ENCODE data around the gene DNAJC4.
A peak's percentile ranks its signal among the peaks of the same experiment; 100 is the strongest.

The DNAJC4 gene

DNA sequence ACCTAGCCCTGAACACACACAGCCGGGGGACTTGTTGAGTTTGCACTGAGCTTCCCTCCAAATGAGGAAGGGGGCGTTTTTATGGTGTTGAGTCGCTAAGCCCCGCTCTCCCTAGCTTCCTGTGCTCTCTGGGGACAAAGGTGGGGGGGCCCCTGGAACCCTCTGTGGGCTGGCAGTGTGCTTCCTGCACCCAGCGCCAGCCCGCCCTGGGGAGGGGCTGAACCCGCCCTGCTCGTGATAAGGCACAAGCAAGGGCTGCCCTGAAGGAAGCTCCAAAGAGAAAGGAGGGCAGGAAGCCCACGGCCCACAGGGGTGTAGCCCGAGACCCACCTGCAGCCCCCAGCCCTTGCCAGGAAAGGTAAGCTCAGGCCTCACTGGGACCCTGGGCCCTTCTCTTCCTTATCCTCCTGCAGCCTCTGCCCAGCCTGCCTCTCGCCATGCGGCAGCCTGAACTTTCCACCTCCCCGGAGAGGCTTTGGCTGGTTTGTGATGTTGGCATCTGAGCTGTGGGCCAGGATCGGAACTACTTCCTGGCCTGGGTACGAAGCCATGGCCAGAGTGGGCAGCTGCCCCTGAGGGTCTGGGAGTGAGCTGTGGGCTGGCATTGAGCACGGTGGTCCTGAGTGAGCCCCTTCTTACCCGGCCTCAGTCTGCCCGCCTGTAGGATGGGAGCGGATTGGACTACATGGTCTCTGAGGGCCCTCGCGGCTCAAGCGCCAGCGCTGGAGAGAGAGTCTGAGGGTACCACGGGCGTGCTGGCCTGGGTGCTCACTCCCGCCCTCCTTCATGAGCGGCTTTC lies 23.7 kb upstream of the DNAJC4 start, which contains the start of gene FERMT3:
Gene FERMT3, plus strand, starts transcription at position 265 of the 799 bp plus-strand sequence. CDS start 644 bp downstream, outside the sequence.
- Histone ChIP-seq H3K27ac (peak within 1 kb of the TSS; percentile 60), H3K9me3 (ENCODE audit: low read depth, low read length) (no peaks in the 10 kb centered on the region), H3K4me3 (no peak within 1 kb of the TSS), H3K9ac (ENCODE audit: insufficient read length) (no peak within 1 kb of the TSS), H3K36me3 (ENCODE audit: insufficient read depth, low read length) (peaks cover 38% of the 10 kb centered on the region)
- TF ChIP-seq EZH2 (IDR thresholded peaks at IDR 0.05) (no peak), POLR2AphosphoS5 (IDR thresholded peaks at IDR 0.05; ENCODE audit: borderline replicate concordance, low read depth, low read length) (0 out of 2 replicates have a peak, but pooled peaks have one; percentile 10)
- no peak for DNase-seq (ENCODE audit: low read depth, low spot score)

- TF ChIP-seq FOXP2 (optimal IDR thresholded peaks at IDR 0.05; ENCODE audit: control extremely low read depth, extremely low read length, insufficient read depth) (no peak), POLR2AphosphoS5 (IDR thresholded peaks at IDR 0.05; ENCODE audit: borderline replicate concordance, low read depth, low read length) (no peak; the same call in 1 of the 2 replicates)
- H3K4me3 ChIP-seq, result no peak overlapping the region
- H3K27ac ChIP-seq, result peak overlapping the region; percentile 60; the same call in 1 of the 2 replicates
- DNase-seq (ENCODE audit: low read depth, low spot score), result no peak
- no peak overlapping the region for H3K9ac ChIP-seq (ENCODE audit: insufficient read length)
- H3K36me3 ChIP-seq (ENCODE audit: insufficient read depth, low read length), result peaks cover 33% of the 10 kb centered on the region
- H3K9me3 ChIP-seq (ENCODE audit: low read depth, low read length), result no peaks in the 10 kb centered on the region
Measured at GRCh38 chr11:64207256-64208085, 22.9 kb upstream of the DNAJC4 start.

DNA sequence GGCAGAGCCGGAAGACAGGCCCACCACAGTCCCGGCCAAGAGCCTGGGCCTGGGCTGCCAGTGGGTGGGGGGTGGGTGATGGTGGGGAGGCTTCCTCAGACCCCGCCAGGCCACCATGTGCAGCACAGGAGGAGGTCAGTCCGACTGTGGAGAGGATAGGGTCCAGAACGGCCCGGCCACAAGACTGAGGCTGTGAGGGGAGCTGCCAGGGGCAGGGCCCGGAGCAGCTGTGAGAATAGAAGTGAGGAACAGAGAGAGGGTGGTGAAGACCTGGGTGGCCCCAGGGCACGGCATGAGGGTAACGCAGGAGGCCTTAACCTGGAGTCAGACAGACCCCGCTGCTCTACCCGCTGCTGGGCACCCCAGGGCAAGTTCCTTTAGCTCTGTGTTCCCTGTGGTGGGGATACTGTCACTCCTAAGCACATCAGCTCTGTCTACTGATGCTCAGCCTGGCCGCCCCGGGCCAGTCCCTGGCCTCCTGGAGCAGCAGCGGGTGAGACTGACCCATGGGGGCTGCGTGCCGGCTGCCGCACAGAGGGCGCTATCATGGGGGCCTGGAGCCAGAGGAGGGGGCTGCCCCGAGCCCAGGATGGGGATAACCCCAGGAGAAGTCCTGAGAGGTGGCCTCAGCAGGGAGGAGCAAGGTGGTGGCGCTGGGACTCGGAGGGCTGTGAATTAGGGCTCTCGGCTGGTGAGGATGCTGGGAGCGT lies 22.1 kb upstream of the DNAJC4 start:
- Histone ChIP-seq H3K4me3 (no peak overlapping the region), H3K27ac (peak overlapping the region; percentile 10; the same call in 1 of the 2 replicates), H3K9ac (ENCODE audit: insufficient read length) (no peak overlapping the region), H3K36me3 (ENCODE audit: insufficient read depth, low read length) (peaks cover 25% of the 10 kb centered on the region), H3K9me3 (ENCODE audit: low read depth, low read length) (no peaks in the 10 kb centered on the region)
- no peak for TF ChIP-seq FOXP2 (optimal IDR thresholded peaks at IDR 0.05; ENCODE audit: control extremely low read depth, extremely low read length, insufficient read depth)
- TF ChIP-seq EZH2 (IDR thresholded peaks at IDR 0.05), result no peak
- no peak for TF ChIP-seq POLR2AphosphoS5 (IDR thresholded peaks at IDR 0.05; ENCODE audit: borderline replicate concordance, low read depth, low read length)
- no peak for DNase-seq (ENCODE audit: low read depth, low spot score)

DNA sequence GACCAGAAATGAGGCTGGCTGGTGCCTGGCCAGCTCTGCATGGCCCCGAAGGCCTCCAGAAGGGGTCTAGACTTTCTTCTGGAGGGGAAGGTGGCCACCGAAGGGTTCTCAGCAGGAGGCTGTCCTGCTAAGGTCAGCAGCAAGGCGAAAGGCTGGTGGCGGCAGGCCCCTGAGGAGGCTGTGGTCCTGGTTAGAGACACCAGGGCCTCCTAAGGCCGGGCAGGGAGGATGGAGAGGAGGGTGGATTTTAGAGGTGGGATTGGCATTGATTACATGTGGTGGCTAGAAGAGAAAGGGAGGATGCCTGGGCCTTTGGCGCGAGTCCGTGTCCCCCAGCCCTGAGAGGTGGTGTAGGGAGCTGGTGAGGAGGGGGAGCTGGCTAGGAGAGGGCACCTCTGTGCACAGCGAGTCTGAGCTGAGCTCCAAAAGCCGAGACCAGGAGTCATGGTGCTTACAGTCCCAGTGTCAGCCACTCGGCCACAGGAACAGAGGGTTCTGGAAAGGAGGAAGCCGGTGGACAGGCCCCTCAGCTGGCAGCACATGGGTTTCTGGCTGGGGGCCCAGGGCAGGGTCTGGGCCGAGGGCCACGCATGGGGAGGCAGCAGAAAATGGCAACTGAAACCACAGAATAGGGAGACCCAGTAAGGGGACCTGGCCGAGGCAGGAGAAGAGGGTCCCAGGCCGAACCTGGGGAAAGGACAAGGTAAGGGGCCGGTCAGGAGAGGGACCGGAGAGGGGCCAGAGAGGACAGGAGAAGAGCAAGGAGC lies 21.4 kb upstream of the DNAJC4 start:
- no peak overlapping the region for H3K9ac ChIP-seq (ENCODE audit: insufficient read length)
- peaks cover 18% of the 10 kb centered on the region for H3K36me3 ChIP-seq (ENCODE audit: insufficient read depth, low read length)
- TF ChIP-seq FOXP2 (optimal IDR thresholded peaks at IDR 0.05; ENCODE audit: control extremely low read depth, extremely low read length, insufficient read depth) (no peak), EZH2 (IDR thresholded peaks at IDR 0.05) (no peak), POLR2AphosphoS5 (IDR thresholded peaks at IDR 0.05; ENCODE audit: borderline replicate concordance, low read depth, low read length) (no peak)
- H3K9me3 ChIP-seq (ENCODE audit: low read depth, low read length), result no peaks in the 10 kb centered on the region
- no peak overlapping the region for H3K4me3 ChIP-seq
- DNase-seq (ENCODE audit: low read depth, low spot score), result no peak
- H3K27ac ChIP-seq, result no peak overlapping the region

DNA sequence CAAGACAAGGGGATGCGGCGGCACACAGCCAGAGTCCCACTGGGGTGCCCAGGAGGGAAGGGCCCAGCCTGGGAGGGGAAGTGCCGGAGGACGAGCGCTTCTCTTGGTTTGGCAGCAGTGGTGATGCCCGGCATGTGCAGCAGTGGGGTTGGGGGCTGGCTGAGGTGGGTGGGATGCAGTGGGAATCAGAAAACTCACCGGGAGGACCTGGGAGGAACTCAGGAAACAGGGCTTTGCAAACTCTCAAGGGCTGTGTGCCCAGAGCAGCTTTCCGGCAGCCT lies 20.8 kb upstream of the DNAJC4 start:
- no peak for TF ChIP-seq EZH2 (IDR thresholded peaks at IDR 0.05)
- no peak for TF ChIP-seq FOXP2 (optimal IDR thresholded peaks at IDR 0.05; ENCODE audit: control extremely low read depth, extremely low read length, insufficient read depth)
- no peak for TF ChIP-seq POLR2AphosphoS5 (IDR thresholded peaks at IDR 0.05; ENCODE audit: borderline replicate concordance, low read depth, low read length)
- Histone ChIP-seq H3K36me3 (ENCODE audit: insufficient read depth, low read length) (peaks cover 14% of the 10 kb centered on the region), H3K4me3 (no peak overlapping the region), H3K9ac (ENCODE audit: insufficient read length) (no peak overlapping the region), H3K27ac (no peak overlapping the region), H3K9me3 (ENCODE audit: low read depth, low read length) (no peaks in the 10 kb centered on the region)
- DNase-seq (ENCODE audit: low read depth, low spot score), result no peak

GRCh38 chr11:64210301-64211020 lies 19.9 kb upstream of the DNAJC4 start:
- Histone ChIP-seq H3K27ac (no peak overlapping the region), H3K4me3 (no peak overlapping the region), H3K9me3 (ENCODE audit: low read depth, low read length) (no peaks in the 10 kb centered on the region), H3K9ac (ENCODE audit: insufficient read length) (no peak overlapping the region), H3K36me3 (ENCODE audit: insufficient read depth, low read length) (peaks cover 8% of the 10 kb centered on the region)
- no peak for DNase-seq (ENCODE audit: low read depth, low spot score)
- no peak for TF ChIP-seq EZH2 (IDR thresholded peaks at IDR 0.05)
- TF ChIP-seq FOXP2 (optimal IDR thresholded peaks at IDR 0.05; ENCODE audit: control extremely low read depth, extremely low read length, insufficient read depth), result no peak
- TF ChIP-seq POLR2AphosphoS5 (IDR thresholded peaks at IDR 0.05; ENCODE audit: borderline replicate concordance, low read depth, low read length), result no peak

GRCh38 chr11:64211181-64211872 lies 19.0 kb upstream of the DNAJC4 start:
- Histone ChIP-seq H3K27ac (no peak overlapping the region), H3K36me3 (ENCODE audit: insufficient read depth, low read length) (no peaks in the 10 kb centered on the region), H3K9me3 (ENCODE audit: low read depth, low read length) (no peaks in the 10 kb centered on the region), H3K9ac (ENCODE audit: insufficient read length) (no peak overlapping the region), H3K4me3 (no peak overlapping the region)
- no peak for TF ChIP-seq FOXP2 (optimal IDR thresholded peaks at IDR 0.05; ENCODE audit: control extremely low read depth, extremely low read length, insufficient read depth)
- no peak for TF ChIP-seq EZH2 (IDR thresholded peaks at IDR 0.05)
- no peak for TF ChIP-seq POLR2AphosphoS5 (IDR thresholded peaks at IDR 0.05; ENCODE audit: borderline replicate concordance, low read depth, low read length)
- no peak for DNase-seq (ENCODE audit: low read depth, low spot score)
